HEK293 (cell line): ENCODE measurements around the gene SNCAIP.

Source experiments
- CTCF ChIP-seq: fragments of 450-650 bp; formaldehyde crosslinking; IDR thresholded peaks from 2 replicates; pipeline ENCODE4 v1.5.1; 2016; ENCODE audit warnings: missing biosample characterization, missing genetic modification characterization
- ZNF146 ChIP-seq: fragments of 450-650 bp; formaldehyde crosslinking; IDR thresholded peaks from 2 replicates; pipeline ENCODE4 v1.5.1; 2016; ENCODE audit warnings: missing biosample characterization, missing genetic modification characterization
- ZNF37A ChIP-seq: fragments of 450-650 bp; IDR thresholded peaks from 2 replicates; pipeline ENCODE4 v1.5.1; 2018; ENCODE audit warnings: missing biosample characterization, missing genetic modification characterization

DNA sequence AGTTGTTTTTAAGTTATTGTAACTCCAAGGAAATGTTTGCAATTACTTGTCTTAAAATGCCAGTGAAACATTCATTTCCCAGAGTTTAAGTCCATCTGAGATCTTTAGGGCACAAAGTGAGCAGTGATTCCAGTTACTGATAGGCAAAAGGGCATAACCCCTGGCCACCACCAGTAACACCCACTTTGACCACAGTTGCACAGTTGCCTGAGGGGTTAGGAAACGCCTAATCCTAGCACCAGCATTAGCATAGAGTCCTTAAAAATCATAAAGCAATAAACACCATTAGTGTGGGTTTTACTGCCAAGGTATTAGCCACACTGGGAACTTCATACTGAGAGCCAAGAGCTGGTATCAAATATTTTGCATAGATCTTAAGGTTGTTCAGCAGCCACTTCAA lies 143.9 kb downstream of the SNCAIP start:
- TF ChIP-seq ZNF37A (tag by site-specific recombination), result no peak
- TF ChIP-seq ZNF146 (tag by site-specific recombination), result no peak
- no peak for TF ChIP-seq CTCF
